Measurements from ENCODE around the gene TBC1D12.

TBC1D12 gene

GRCh38 chr10:94409021-94409657 lies 6.8 kb downstream of the TBC1D12 start:
- no peak for DNase-seq

DNA sequence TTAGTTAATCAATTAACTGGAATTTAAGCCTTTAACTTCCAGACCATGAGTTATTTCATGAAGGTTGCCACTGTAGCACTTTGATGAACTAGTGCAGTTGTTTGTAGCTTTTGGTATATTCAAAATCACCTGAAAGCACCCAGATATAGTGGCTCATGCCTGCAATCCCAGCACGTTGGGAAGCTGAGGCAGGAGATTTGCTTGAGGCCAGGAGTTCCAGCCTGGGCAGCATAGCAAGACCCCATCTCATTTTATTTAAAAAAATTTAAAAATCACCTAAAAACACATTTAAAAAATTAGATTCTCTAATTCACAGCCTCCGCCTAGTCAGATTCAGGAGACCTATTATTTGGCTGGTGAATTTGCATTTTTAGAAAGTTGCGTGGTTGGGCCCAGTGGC lies 9.0 kb downstream of the TBC1D12 start:
- DNase-seq, result no peak

DNA sequence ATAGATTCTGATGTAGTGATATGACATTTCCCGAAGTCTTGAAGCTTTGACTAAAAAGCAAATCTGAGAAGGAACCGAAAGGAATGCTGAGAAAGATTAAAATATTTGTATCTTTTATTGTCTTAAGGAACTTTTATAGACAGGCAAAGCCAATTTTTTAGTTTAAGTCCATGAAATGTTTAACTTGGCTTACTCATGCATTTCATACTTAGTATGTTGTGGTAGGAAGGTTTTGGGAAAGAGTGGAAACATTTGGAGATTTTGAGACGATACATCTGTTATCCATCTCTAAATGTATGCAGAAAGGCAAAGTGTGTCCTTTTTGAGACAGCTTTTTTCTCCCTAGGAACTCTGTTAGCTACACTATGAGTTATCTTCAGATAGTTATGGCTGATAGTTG lies 10.1 kb downstream of the TBC1D12 start:
- DNase-seq, result no peak

- no peak for DNase-seq
Observed at GRCh38 chr10:94413361-94413760, 11.0 kb downstream of the TBC1D12 start.

DNA sequence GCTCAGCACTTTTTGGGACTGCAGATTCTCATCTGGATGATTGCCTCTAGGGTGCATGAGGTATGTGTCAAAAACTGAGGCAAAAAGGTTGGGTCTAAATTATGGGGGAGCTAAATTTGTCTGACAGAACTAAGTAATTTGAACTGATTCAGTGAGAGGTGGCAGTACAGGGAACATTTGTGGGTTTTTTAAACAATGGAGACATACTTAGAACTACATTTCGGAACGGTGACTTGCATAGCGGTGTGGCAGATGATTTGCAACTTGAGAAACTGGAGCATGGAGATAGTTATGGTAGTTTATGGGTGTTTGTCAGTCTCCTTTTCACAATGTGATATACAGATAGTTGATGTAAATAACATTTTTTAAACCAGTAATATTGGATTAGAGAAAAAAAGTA lies 14.6 kb downstream of the TBC1D12 start:
- DNase-seq, result no peak

DNA sequence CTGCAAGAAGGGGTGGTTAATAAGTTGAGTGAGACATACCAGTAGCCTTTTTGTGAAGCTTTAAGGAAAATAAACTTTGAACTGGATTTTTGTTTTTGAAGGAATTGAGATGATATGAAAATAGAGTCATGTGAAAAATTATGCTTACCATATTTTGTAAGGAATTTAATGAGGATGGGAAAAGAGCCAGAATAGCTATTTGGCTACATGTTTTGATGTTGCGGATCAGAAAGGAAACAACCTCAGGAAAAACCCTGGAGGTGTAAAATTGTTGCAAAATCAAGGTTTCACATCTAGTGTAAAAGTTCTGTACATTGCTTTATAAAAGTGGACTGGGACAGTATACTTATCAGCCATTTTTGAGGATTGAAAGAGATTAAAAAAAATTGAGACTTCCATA lies 15.0 kb downstream of the TBC1D12 start:
- DNase-seq, result no peak

DNA sequence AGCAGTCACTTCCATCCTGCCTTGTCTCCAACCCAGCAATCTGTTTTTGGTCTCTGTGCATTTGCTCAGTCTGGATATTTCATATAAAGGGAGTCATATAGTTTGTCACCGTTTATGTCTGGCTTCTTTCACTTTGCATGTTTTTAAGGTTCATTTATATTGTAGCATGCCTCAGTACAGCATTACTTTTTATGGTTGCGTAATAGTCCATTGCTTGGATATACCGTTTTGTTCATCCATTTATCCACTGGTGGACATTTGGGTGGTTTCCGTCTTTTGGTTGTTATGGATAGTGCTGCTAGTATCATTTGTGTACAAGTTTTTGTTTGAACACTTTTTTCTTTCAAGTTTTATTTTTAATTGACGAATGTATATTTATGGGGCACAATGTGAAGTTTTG lies 18.2 kb downstream of the TBC1D12 start:
- no peak for DNase-seq

- DNase-seq, result no peak
Observed at GRCh38 chr10:94420998-94421528, 18.7 kb downstream of the TBC1D12 start.

GRCh38 chr10:94423627-94424026 lies 21.3 kb downstream of the TBC1D12 start:
- no peak for DNase-seq

GRCh38 chr10:94424714-94425337 lies 22.5 kb downstream of the TBC1D12 start:
- DNase-seq, result no peak

- DNase-seq, result no peak
Observed at GRCh38 chr10:94425942-94426341, 23.6 kb downstream of the TBC1D12 start.

DNA sequence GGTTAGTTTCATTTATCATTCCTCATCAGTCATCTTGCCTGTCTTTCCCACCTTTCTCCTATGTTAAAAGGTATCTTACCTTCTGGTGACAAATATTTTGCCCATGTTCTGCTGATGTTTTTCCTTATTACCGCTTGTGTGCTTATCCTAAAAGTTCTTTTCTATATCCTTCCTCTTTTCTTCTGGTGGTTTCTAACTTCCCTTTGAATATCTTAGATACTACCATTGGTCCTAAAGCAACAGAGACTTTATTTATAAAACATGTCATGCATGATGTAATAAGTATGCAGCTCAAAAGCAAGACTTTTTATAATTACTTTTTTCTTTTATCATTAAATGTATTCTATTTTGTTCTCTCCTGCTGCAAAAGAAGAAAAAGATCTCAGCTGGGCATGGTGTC lies 24.8 kb downstream of the TBC1D12 start:
- no peak for DNase-seq

GRCh38 chr10:94428766-94429707 lies 26.7 kb downstream of the TBC1D12 start:
- DNase-seq, result no peak

DNA sequence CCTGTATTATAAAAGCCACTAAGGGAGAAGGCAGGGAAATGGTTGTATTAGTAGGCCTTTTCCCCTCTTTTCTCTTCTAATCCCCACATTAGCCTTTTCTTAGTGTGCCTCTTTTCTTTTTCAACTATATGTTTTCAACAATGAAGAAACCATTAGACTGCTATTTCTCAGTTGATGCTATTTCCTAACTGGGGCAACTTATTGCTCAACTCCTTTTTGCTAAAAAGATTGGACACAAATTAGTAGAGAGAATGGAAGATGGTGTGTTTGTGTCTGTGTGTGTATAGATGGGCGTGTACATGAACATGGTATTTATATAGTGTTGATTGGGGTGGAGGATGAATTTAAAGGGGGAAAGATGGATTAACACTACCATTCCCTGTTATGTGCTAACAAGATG lies 28.4 kb downstream of the TBC1D12 start:
- DNase-seq, result no peak

GRCh38 chr10:94432443-94432842 lies 30.1 kb downstream of the TBC1D12 start:
- DNase-seq, result no peak

DNA sequence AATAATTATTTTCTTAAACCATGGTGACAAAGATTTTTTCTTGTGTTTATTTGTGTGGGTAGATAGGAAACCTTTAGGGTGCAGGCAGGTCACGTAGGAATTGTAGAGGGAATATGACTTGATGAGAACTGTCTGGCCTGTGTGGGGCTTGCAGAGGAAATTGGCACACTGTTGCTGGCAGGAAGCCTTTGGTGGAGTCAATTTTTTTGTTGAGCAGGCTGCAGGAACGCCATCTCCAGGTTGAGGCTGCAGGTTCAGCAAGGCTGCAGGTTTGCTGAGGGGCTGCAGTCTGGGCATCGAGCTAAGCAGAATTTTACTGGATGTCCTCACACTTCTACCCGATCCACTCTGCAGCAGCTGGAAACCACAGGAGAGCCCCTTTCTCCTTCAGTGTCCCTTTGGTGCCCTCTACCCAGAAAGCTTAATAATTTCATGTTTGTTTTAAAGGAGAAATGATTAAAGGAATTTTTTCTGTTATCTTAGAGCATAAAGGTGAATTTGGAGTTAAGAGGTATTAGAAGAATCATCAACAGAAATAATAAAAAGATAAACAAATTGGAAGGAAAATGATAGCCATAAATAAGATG lies 37.0 kb downstream of the TBC1D12 start:
- no peak for DNase-seq

DNA sequence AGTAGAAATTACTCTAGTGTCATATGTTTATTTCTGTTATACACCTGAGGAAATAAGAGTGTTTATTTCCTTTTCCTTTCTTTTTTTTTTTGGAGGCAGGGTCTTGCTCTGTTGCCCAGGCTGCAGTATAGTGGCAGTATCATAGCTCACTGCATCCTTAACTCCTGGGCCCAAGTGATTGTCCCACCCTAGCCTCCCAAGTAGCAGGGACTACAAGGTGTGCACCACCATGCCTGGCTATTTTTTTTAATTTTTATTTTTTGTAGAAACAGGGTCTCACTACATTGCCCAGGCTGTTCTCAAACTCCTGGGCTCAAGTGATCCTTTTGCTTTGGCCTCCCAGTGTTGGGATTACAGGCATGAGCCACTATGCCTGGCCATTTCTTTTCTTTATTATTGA lies 37.8 kb downstream of the TBC1D12 start:
- DNase-seq, result no peak

- no peak for DNase-seq
Observed at GRCh38 chr10:94443047-94443446, 40.7 kb downstream of the TBC1D12 start.

DNA sequence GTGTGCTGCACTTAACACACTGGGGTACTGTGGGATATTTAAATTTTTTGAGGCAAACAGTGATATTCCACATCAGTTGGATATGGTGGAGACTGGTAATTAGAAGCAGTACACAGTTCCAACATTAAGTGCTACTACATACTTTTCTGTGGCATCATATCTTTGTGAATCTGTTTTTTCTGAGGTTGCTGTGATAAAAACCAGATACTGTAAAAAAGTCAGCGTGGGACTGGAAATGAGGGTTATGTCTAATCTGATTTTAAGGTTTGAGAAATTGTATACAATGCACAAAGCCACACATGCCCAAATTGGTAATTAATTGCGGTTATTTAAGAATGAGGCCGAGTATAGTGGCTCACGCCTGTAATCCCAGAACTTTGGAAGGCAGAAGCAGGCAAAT lies 41.2 kb downstream of the TBC1D12 start:
- no peak for DNase-seq

GRCh38 chr10:94450782-94451181 lies 48.4 kb downstream of the TBC1D12 start:
- no peak for DNase-seq

- no peak for DNase-seq
Observed at GRCh38 chr10:94451883-94452519, 49.7 kb downstream of the TBC1D12 start.

DNA sequence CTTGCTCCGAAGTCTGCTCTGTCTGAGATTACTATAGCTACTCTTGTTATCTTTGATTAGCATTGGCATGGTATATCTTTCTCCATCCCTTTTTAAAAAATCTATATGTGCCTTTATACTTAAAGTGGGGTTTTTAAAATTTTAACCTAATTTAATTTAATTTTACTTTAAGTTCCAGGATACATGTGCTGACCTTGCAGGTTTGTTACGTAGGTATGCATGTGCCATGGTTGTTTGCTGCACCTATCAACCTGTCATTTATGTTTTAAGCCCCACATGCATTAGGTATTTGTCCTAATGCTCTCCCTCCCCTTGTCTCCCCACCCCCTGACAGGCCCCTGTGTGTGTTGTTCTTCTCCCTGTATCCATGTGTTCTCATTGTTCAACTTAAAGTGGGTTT lies 54.6 kb downstream of the TBC1D12 start:
- no peak for DNase-seq

GRCh38 chr10:94459385-94459784 lies 57.0 kb downstream of the TBC1D12 start:
- no peak for DNase-seq
